GM23248 (cell line): ENCODE data around the gene MON1B.

Source experiments
- EZH2 ChIP-seq: fragments of 200-600 bp; sonication (generic); IDR thresholded peaks from 2 replicates; pipeline ENCODE4 v1.6.1; 2018; ENCODE audit warnings: antibody characterized with exemption, mild to moderate bottlenecking; ENCODE audit not compliant: insufficient read depth, poor library complexity, severe bottlenecking
- EZH2phosphoT487 ChIP-seq: fragments of 200-600 bp; sonication (generic); IDR thresholded peaks from 2 replicates; pipeline ENCODE4 v1.6.1; 2018; ENCODE audit warnings: antibody characterized with exemption, moderate library complexity, mild to moderate bottlenecking, low read depth; ENCODE audit not compliant: insufficient read depth

DNA sequence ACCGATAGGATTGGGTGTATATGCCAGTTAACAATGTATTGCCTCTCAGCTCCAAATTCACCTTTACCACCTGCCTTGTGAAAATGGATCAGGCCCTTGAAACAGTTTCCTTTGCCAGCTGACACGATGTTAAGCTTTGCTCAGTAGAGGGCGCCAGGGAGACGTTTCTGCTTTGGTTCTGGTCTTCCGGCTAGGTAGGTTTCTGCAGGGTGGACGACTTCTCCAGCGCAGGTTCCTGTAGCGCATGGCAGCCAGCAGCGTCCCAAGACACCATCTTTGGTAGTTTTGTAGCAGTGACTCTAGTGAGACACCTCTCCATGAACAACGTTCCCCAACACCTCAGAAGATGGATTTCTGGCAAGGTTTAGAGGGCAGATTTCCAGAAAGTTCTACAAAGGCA, 32.2 kb downstream of the MON1B start:
- TF ChIP-seq EZH2phosphoT487 (no peak), EZH2 (no peak)
